Transverse colon (tissue), 4 donors: ENCODE results near the gene SNIP1. TPM values are rescaled to one million over a fixed set of nuclear protein-coding genes. Genes with fewer than 3 reads are reported as not detected.
A peak's percentile ranks its signal among the peaks of the same experiment; 100 is the strongest.

Experiments used
- DNase-seq: peaks from one replicate; pipeline ENCODE4 v3.0.0-alpha.2; 2019
- H3K27ac ChIP-seq, 4 donors: fragments of 200-600 bp; sonication (generic); 2 replicates each; pipeline ENCODE4 v1.5.1; 2016 to 2018; ENCODE audit warnings: inconsistent platforms in 4 of 4
- H3K27me3 ChIP-seq: fragments of 200-600 bp; sonication (generic); 2 replicates; pipeline ENCODE4 v1.5.1; 2017; ENCODE audit warnings: inconsistent platforms
- H3K36me3 ChIP-seq, 4 donors: fragments of 200-600 bp; sonication (generic); 2 replicates each; pipeline ENCODE4 v1.5.1; 2017 to 2019; ENCODE audit warnings: inconsistent platforms in 4 of 4
- H3K4me1 ChIP-seq, 4 donors: fragments of 200-600 bp; sonication (generic); 2 replicates each; pipeline ENCODE4 v1.5.1; 2017 to 2020; ENCODE audit warnings: inconsistent platforms in 4 of 4
- H3K4me3 ChIP-seq, 4 donors: fragments of 200-600 bp; sonication (generic); 1 replicate in 1 of 4; 2 replicates in 3 of 4; pipeline versions ENCODE4 v1.5.1 to v1.6.1; 2017 to 2019; ENCODE audit warnings: inconsistent platforms in 4 of 4
- H3K9me3 ChIP-seq, 2 donors: fragments of 200-600 bp; sonication (generic); 2 replicates each; pipeline ENCODE4 v1.5.1; 2017 to 2019; ENCODE audit warnings: inconsistent platforms in 2 of 2
- EP300 ChIP-seq: sonication (generic); formaldehyde crosslinking; IDR thresholded peaks from one replicate; pipeline ENCODE4 v1.6.1; 2017; ENCODE audit warnings: antibody characterized with exemption, low read depth
- POLR2A ChIP-seq: fragments of 450-650 bp; IDR thresholded peaks from one replicate; pipeline ENCODE4 v1.6.1; 2016; ENCODE audit warnings: antibody characterized with exemption, mild to moderate bottlenecking, moderate library complexity
- POLR2AphosphoS5 ChIP-seq, 3 donors: sonication (generic); formaldehyde crosslinking; IDR thresholded peaks; one replicate each; pipeline ENCODE4 v1.6.1; 2016; ENCODE audit warnings: antibody characterized with exemption in 3 of 3
- WGBS, 2 donors: methylation state at CpG; one replicate each; pipeline ENCODE4 v1.1.5; 2018; ENCODE audit warnings: low coverage in 1 of 2; 5-methylcytosine and 5-hydroxymethylcytosine counted together
- in situ Hi-C, 4 donors: fragments of 200-750 bp; cut with MboI; loops; one replicate each; pipeline versions ENCODE4 v1.15.0 to v1.15.1; 2017; ENCODE audit warnings: low sequenced_read_pairs in 3 of 4, low pct_ligation_motif_present in 1 of 4, low pct_unique_long_range_greater_than_20kb in 1 of 4
- intact Hi-C: fragments of 100-400 bp; cut with DNase I; formaldehyde crosslinking; loops from one replicate; pipeline ENCODE4 v1.15.1; 2023; ENCODE audit warnings: low total_unique reads
- total RNA-seq, 4 donors: library from RNA; depleted of rRNA; stranded (reverse); fragments of >200 nt; gene quantifications; one replicate each; pipeline ENCODE4 v1.1.0, GENCODE V29; 2016
- TF ChIP-seq, protein P1 (sequence below), 5 experiments: fragments of 200-600 bp in 3 of 5; fragments of 450-650 bp in 2 of 5; sonication (generic) in 3 of 5; IDR thresholded peaks; 1 replicate in 2 of 5; 2 replicates in 3 of 5; pipeline ENCODE4 v1.5.1; 2016 to 2017; ENCODE audit warnings: antibody characterized with exemption in 5 of 5, inconsistent platforms in 3 of 5, mild to moderate bottlenecking in 2 of 5, moderate library complexity in 1 of 5

SNIP1 gene
- total RNA-seq, 4 donors from 2014 or later: 9.0 to 175 (median 18.6) TPM

DNA sequence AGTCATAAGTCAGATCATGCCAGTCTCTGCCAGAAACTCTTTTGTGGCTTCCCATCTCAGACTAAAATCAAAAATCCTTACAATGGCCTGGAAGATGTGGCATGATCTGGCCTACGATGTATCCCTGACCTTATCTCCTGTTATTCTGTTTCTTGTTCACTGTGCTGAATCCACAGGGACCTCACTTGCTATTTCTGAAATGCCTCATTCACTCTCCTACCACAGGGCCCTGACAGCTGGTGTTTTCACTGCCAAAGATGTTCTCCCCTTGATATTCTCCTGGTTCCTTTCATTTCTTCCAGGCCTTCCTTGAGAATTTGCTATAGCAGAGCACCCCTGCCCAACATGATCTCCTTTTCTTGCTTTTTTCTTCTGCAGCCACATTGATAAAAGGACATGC is 4.3 kb upstream of the SNIP1 start:
- no peak for TF ChIP-seq POLR2A
- no peak for TF ChIP-seq POLR2AphosphoS5 (IDR thresholded peaks at IDR 0.05)
- TF ChIP-seq, protein P1, sequence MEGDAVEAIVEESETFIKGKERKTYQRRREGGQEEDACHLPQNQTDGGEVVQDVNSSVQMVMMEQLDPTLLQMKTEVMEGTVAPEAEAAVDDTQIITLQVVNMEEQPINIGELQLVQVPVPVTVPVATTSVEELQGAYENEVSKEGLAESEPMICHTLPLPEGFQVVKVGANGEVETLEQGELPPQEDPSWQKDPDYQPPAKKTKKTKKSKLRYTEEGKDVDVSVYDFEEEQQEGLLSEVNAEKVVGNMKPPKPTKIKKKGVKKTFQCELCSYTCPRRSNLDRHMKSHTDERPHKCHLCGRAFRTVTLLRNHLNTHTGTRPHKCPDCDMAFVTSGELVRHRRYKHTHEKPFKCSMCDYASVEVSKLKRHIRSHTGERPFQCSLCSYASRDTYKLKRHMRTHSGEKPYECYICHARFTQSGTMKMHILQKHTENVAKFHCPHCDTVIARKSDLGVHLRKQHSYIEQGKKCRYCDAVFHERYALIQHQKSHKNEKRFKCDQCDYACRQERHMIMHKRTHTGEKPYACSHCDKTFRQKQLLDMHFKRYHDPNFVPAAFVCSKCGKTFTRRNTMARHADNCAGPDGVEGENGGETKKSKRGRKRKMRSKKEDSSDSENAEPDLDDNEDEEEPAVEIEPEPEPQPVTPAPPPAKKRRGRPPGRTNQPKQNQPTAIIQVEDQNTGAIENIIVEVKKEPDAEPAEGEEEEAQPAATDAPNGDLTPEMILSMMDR (IDR thresholded peaks at IDR 0.05): no peak
- TF ChIP-seq EP300: no peak
- Histone ChIP-seq H3K4me3 (no peak overlapping the region), H3K36me3 (no peaks in the 10 kb centered on the region), H3K27ac (no peak overlapping the region), H3K4me1 (peaks cover 8 to 19% (median 11%) of the 10 kb centered on the region in 4 donors), H3K27me3 (no peaks in the 10 kb centered on the region), H3K9me3 (no peaks in the 10 kb centered on the region)
- no peak for DNase-seq
- in situ Hi-C loops (no loop called here), intact Hi-C loops (no loop called here)
- WGBS, 2 donors: 78% methylated on average over 1 of the region's 1 CpG; no CpG with 5 or more reads in 1 of the 2 donors

DNA sequence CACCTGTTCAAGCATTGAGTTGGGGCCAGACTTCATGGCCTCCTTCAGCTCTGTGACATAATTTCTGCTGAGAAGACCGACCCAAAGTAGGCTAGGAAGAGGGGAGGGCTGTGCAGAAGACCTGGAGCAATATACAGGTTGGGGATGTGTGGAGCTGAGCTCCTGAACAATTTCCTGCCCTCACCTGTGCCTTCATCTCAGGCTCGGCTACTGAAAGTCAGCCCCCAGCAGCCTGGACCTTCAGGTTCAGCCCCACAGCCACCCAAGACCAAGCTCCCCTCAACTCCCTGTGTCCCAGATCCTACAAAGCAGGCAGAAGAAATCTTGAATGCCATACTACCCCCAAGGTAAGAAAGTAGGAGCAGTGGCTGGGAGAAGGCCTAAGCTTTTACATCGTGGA is 3.3 kb upstream of the SNIP1 start:
- no peak for TF ChIP-seq POLR2AphosphoS5 (IDR thresholded peaks at IDR 0.05)
- TF ChIP-seq, protein P1 (IDR thresholded peaks at IDR 0.05): no peak
- TF ChIP-seq POLR2A: no peak
- TF ChIP-seq EP300: no peak
- Histone ChIP-seq H3K9me3 (no peaks in the 10 kb centered on the region), H3K4me3 (peak overlapping the region in 3 of 4 donors; percentile 16 to 37 (median 31)), H3K27ac (peak overlapping the region in 3 of 4 donors; percentile 59 to 71 (median 65)), H3K4me1 (peaks cover 11 to 29% (median 19%) of the 10 kb centered on the region in 4 donors), H3K27me3 (no peaks in the 10 kb centered on the region), H3K36me3 (no peaks in the 10 kb centered on the region)
- intact Hi-C loops: no loop called here
- DNase-seq: no peak
- in situ Hi-C loops: no loop called here
- 60 to 73% methylated on average over 1 to 3 of the region's 3 CpGs for WGBS, 2 donors

DNA sequence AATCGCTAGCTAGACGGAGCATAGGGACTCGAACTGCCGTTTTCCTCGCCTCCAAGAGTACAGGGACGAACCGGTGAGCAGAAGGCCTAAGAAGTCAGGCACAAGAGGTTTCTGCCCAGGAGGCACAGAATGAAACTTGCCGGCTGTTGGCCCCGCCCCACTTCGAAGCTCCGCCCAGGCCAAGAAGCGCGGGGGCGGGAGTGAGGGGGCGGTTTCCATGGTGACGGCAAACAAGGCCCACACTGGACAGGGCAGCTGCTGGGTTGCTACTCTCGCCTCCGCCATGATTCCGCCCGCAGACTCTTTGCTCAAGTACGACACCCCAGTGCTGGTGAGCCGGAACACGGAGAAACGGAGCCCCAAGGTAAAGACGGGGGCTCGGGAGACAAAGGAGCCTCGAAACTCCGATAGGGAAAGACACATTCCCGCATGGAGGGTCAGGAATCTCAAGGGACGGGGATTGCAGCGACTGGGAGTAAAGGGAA is 2.7 kb upstream of the SNIP1 start, which contains the start of gene DNALI1:
Gene DNALI1, plus strand, starts transcription at position 229 of the 485 bp plus-strand sequence. Its CDS starts 55 bp downstream, at position 284.
- intact Hi-C loops: no loop called here
- Histone ChIP-seq H3K9me3 (no peaks in the 10 kb centered on the region), H3K36me3 (no peaks in the 10 kb centered on the region), H3K4me1 (peaks cover 11 to 32% (median 21%) of the 10 kb centered on the region in 4 donors), H3K27me3 (no peaks in the 10 kb centered on the region), H3K27ac (peak within 1 kb of the TSS in 3 of 4 donors; percentile 59 to 71 (median 65)), H3K4me3 (peak within 1 kb of the TSS in 3 of 4 donors; percentile 16 to 37 (median 31))
- in situ Hi-C loops: no loop called here
- DNase-seq: peak; percentile 82
- 21% methylated on average over 31 of the region's 31 CpGs; no CpG with 5 or more reads in 1 of the 2 donors for WGBS, 2 donors
- TF ChIP-seq POLR2A (no peak), POLR2AphosphoS5 (IDR thresholded peaks at IDR 0.05) (peak in 1 of 3 donors; percentile 10)

DNA sequence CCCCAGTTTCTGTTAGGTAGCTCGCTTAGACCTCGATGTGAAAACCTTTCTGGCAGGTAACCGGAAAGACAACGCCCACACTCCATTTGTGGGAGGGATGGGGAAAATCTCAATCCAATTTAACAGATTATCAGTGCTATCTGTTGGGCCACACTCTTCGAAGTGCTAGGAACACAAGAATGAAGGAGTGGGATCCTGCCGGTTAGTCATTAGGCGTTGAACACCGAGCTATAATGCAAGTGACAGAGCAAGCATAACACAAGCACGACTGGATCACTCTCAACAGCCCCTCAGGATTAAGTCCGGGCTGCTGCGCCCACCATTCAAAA is 531 bp downstream of the SNIP1 start:
- Histone ChIP-seq H3K27me3 (no peaks in the 10 kb centered on the region), H3K4me3 (peak overlapping the region; percentile 74 to 98 (median 94)), H3K9me3 (no peaks in the 10 kb centered on the region), H3K4me1 (peaks cover 11 to 35% (median 21%) of the 10 kb centered on the region in 4 donors), H3K27ac (peak overlapping the region; percentile 88 to 95 (median 91)), H3K36me3 (peaks cover 0 to 10% (median 3%) of the 10 kb centered on the region in 4 donors)
- in situ Hi-C loops: no loop called here
- intact Hi-C loops: no loop called here
- 4% methylated on average over 11 of the region's 11 CpGs; no CpG with 5 or more reads in 1 of the 2 donors for WGBS, 2 donors
- DNase-seq: no peak
- TF ChIP-seq EP300 (no peak), POLR2A (no peak), POLR2AphosphoS5 (IDR thresholded peaks at IDR 0.05) (no peak)
- TF ChIP-seq, protein P1 (IDR thresholded peaks at IDR 0.05): no peak

DNA sequence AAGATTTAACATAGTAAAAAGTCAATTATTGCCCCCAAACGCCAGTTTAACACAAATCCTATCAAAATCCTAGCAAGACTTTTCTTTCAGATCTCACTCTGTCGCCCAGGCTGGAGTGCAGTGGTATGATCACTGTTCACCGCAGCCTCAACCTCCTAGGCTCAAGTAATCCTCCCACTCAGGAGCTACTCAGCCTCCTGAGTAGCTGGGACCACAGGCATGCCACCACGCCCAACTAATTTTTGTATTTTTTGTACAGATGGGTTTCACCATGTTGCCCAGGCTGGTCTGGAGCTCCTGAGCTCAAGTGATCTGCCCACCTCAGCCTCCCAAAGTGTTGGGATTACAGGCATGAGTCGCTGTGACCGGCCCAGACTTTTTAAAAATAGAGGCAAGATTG is 4.8 kb downstream of the SNIP1 start:
- Histone ChIP-seq H3K27me3 (no peaks in the 10 kb centered on the region), H3K27ac (no peak overlapping the region), H3K9me3 (no peaks in the 10 kb centered on the region), H3K4me3 (no peak overlapping the region), H3K36me3 (peaks cover 0 to 19% (median 9%) of the 10 kb centered on the region in 4 donors), H3K4me1 (peaks cover 0 to 17% (median 14%) of the 10 kb centered on the region in 4 donors)
- no peak for TF ChIP-seq EP300
- TF ChIP-seq POLR2A: no peak
- no peak for TF ChIP-seq POLR2AphosphoS5 (IDR thresholded peaks at IDR 0.05)
- TF ChIP-seq, protein P1 (IDR thresholded peaks at IDR 0.05): no peak
- in situ Hi-C loops: no loop called here
- 90 to 91% methylated on average over 3 to 6 of the region's 6 CpGs for WGBS, 2 donors
- DNase-seq: no peak
- intact Hi-C loops: no loop called here
